Retinal pigment epithelial cell (primary cell): ENCODE results near the gene RIT1.

Source experiments
- DNase-seq: peaks from one replicate; pipeline ENCODE4 v3.0.0-alpha.2; 2010; ENCODE audit warnings: low read depth
- H3K4me3 ChIP-seq: 2 replicates; pipeline ENCODE4 v1.5.1; 2011; ENCODE audit warnings: mild to moderate bottlenecking, low read length, control low read depth, moderate library complexity
- TF ChIP-seq, protein P1 (sequence below): conservative IDR thresholded peaks from 2 replicates; pipeline ENCODE4 v1.5.1; 2011; ENCODE audit warnings: low read depth, low read length, control low read depth, inconsistent platforms

Gene RIT1

DNA sequence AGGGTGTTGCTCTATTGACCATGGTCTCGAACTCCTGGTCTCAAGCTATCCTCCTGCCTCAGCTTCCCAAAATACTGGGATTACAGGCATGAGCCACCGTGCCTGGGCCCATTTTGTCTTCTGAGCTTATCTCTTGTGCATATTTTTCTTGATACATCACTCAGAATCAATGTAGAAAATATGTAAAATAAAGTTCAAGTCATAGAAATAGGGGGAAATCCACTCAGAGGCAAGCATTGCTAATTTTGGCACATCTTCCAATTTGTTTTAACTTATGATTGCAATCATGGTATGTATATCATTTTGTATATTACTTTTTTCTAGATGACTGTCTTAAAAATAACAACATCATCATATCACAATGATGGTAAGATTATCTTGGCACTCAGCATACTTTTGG is 21.6 kb downstream of the RIT1 start:
- TF ChIP-seq, protein P1, sequence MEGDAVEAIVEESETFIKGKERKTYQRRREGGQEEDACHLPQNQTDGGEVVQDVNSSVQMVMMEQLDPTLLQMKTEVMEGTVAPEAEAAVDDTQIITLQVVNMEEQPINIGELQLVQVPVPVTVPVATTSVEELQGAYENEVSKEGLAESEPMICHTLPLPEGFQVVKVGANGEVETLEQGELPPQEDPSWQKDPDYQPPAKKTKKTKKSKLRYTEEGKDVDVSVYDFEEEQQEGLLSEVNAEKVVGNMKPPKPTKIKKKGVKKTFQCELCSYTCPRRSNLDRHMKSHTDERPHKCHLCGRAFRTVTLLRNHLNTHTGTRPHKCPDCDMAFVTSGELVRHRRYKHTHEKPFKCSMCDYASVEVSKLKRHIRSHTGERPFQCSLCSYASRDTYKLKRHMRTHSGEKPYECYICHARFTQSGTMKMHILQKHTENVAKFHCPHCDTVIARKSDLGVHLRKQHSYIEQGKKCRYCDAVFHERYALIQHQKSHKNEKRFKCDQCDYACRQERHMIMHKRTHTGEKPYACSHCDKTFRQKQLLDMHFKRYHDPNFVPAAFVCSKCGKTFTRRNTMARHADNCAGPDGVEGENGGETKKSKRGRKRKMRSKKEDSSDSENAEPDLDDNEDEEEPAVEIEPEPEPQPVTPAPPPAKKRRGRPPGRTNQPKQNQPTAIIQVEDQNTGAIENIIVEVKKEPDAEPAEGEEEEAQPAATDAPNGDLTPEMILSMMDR = no peak
- no peak overlapping the region for H3K4me3 ChIP-seq
- no peak for DNase-seq

- H3K4me3 ChIP-seq = no peak overlapping the region
- no peak for DNase-seq
- TF ChIP-seq, protein P1 = no peak
These were observed 22.7 kb downstream of the RIT1 start for GRCh38 chr1:155888481-155888880.

GRCh38 chr1:155884982-155885381 is 26.2 kb downstream of the RIT1 start:
- TF ChIP-seq, protein P1 = no peak
- H3K4me3 ChIP-seq = no peak overlapping the region
- DNase-seq = no peak

DNA sequence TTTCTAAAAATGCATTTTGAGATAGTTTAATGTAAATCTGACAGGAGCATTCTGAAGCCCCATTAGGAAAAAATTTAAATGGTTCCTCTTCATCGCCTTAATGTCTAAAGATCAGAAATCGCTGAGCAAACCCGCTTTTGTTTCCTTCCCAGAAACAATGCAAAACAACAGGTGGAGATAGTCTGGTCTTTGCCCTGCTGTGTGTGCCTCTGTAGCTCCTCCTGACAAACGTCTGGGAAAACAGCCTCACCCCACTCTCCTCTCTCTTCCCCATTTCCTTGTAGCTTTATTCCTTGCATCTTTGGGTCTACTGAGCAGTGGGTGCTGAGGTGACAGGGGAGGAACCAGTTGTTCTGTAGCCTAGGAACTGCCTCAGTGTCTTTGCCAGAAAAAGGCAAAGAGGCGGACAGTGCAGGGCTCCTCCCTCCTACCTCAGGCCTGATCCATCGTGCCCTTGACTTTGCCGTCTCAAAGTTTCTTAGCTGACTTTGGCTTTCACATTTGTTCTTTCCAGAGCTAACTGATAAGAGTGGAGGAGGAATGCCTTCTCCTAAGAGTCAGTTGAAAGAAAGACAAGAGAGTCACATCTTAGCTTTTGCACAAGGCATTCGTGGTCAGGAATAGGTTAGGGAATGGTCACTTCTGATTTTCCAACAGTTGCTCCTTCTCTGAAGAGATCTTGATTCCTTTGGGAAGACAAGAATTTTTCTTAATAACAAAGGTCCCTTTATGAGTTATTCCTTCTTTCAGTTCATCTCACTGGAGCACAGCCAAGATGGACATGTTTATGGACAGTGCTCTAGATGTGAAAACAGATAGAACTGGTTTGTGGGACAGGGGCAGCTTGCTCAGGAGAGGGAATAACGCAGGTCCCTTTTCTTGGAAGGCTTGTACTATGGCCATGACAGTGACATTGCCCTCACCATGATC is 26.9 kb downstream of the RIT1 start:
- TF ChIP-seq, protein P1 = no peak

GRCh38 chr1:155882766-155883165 is 28.4 kb downstream of the RIT1 start:
- no peak overlapping the region for H3K4me3 ChIP-seq
- DNase-seq = no peak
- TF ChIP-seq, protein P1 = no peak

More for the DNA sequence above, 26.9 kb downstream of the RIT1 start:
- H3K4me3 ChIP-seq = no peak overlapping the region
- DNase-seq = no peak

DNA sequence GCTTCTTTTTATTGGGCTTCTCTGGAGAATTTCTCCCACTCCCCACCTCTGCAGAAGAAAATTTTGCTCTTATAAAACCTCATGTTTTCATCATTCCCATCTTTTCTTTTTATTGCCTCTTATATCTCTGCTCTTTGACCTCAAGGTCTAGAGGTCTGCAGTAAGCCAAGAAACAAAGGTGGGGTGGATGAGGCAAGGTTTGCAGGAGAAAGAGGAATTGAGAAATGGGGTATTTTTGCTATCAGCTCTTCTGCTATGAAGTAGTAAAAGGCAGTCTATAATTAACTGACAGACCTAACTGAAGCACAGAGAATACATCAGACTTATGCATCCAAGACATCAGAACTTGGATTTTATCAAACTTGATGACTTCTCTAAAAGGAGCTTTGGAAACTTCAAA is 28.9 kb downstream of the RIT1 start:
- no peak overlapping the region for H3K4me3 ChIP-seq
- DNase-seq = no peak
- TF ChIP-seq, protein P1 = no peak

- DNase-seq = no peak
- H3K4me3 ChIP-seq = no peak overlapping the region
- TF ChIP-seq, protein P1 = no peak
These were observed 30.2 kb downstream of the RIT1 start for GRCh38 chr1:155880950-155881349.
